MM.1S (cell line): ENCODE results near the gene SRP9.

ENCODE experiments used
- DNase-seq: peaks from one replicate; pipeline ENCODE4 v3.0.0-alpha.2; 2015
- H2AFZ ChIP-seq: fragments of 300-600 bp; sonication (generic); 2 replicates; pipeline ENCODE4 v1.6.0; 2016; ENCODE audit warnings: antibody characterized with exemption, low read length
- H3F3A ChIP-seq: fragments of 300-600 bp; sonication (generic); 2 replicates; pipeline ENCODE4 v1.6.1; 2016; ENCODE audit warnings: mild to moderate bottlenecking, antibody characterized with exemption, low read length, moderate library complexity, mixed read lengths; ENCODE audit not compliant: insufficient read depth
- H3K27ac ChIP-seq: fragments of 300-600 bp; sonication (generic); 2 replicates; pipeline ENCODE4 v1.5.1; 2016; ENCODE audit warnings: mild to moderate bottlenecking, low read length
- H3K27me3 ChIP-seq: fragments of 300-600 bp; sonication (generic); replicated peaks from 2 replicates; pipeline ENCODE4 v1.6.0; 2016; ENCODE audit warnings: low read length; ENCODE audit not compliant: insufficient read depth
- H3K36me3 ChIP-seq: fragments of 300-600 bp; sonication (generic); replicated peaks from 2 replicates; pipeline ENCODE4 v1.6.1; 2016; ENCODE audit warnings: mild to moderate bottlenecking, low read length, mixed read lengths; ENCODE audit not compliant: insufficient read depth
- H3K4me1 ChIP-seq: fragments of 300-600 bp; sonication (generic); 2 replicates; pipeline ENCODE4 v1.6.1; 2016; ENCODE audit warnings: low read length, mixed read lengths
- H3K4me2 ChIP-seq: fragments of 300-600 bp; sonication (generic); 2 replicates; pipeline ENCODE4 v1.6.0; 2016; ENCODE audit warnings: low read depth, low read length
- H3K4me3 ChIP-seq: fragments of 300-600 bp; sonication (generic); 2 replicates; pipeline ENCODE4 v1.5.1; 2016; ENCODE audit warnings: low read length, mixed read lengths
- H3K79me2 ChIP-seq: fragments of 300-600 bp; sonication (generic); 2 replicates; pipeline ENCODE4 v1.6.1; 2016; ENCODE audit warnings: mixed run types, low read length, mixed read lengths
- H3K9ac ChIP-seq: fragments of 300-600 bp; sonication (generic); 2 replicates; pipeline ENCODE4 v1.6.1; 2016; ENCODE audit warnings: low read length, mixed read lengths
- H3K9me2 ChIP-seq: fragments of 300-600 bp; sonication (generic); replicated peaks from 2 replicates; pipeline ENCODE4 v1.6.1; 2016; ENCODE audit warnings: mild to moderate bottlenecking, low read length, mixed read lengths; ENCODE audit not compliant: insufficient read depth
- H3K9me3 ChIP-seq: fragments of 300-600 bp; sonication (generic); replicated peaks from 2 replicates; pipeline ENCODE4 v1.6.1; 2016; ENCODE audit warnings: mild to moderate bottlenecking, low read length, mixed read lengths; ENCODE audit not compliant: insufficient read depth
- H4K20me1 ChIP-seq: fragments of 300-600 bp; sonication (generic); 2 replicates; pipeline ENCODE4 v1.6.1; 2016; ENCODE audit warnings: mild to moderate bottlenecking, low read length, moderate library complexity, mixed read lengths; ENCODE audit not compliant: insufficient read depth
- CTCF ChIP-seq: fragments of 300-600 bp; sonication (generic); IDR thresholded peaks from 2 replicates; pipeline ENCODE4 v1.5.1; 2016; ENCODE audit warnings: antibody characterized with exemption, low read length, mixed read lengths
- EZH2 ChIP-seq: fragments of 300-600 bp; sonication (generic); optimal IDR thresholded peaks from 2 replicates; pipeline ENCODE3; 2017; ENCODE audit warnings: low read depth, mild to moderate bottlenecking, antibody characterized with exemption, low read length, mixed read lengths
- EZH2phosphoT487 ChIP-seq: fragments of 300-600 bp; sonication (generic); IDR thresholded peaks from 2 replicates; pipeline ENCODE4 v1.6.1; 2018; ENCODE audit warnings: antibody characterized with exemption, low read length

SRP9 gene

GRCh38 chr1:225817611-225818061 is 40.0 kb downstream of the SRP9 start:
- Histone ChIP-seq H2AFZ (no peak overlapping the region), H3K36me3 (no peaks in the 10 kb centered on the region), H4K20me1 (no peaks in the 10 kb centered on the region), H3K9ac (no peak overlapping the region), H3F3A (no peaks in the 10 kb centered on the region), H3K27ac (no peak overlapping the region), H3K27me3 (no peaks in the 10 kb centered on the region), H3K4me2 (no peak overlapping the region), H3K9me2 (no peaks in the 10 kb centered on the region), H3K9me3 (no peaks in the 10 kb centered on the region), H3K79me2 (no peaks in the 10 kb centered on the region), H3K4me1 (no peaks in the 10 kb centered on the region), H3K4me3 (no peak overlapping the region)
- no peak for DNase-seq
- TF ChIP-seq EZH2phosphoT487 (no peak), EZH2 (no peak), CTCF (no peak)

GRCh38 chr1:225818229-225818628 is 40.6 kb downstream of the SRP9 start:
- Histone ChIP-seq H3K27me3 (no peaks in the 10 kb centered on the region), H3K36me3 (no peaks in the 10 kb centered on the region), H3K4me1 (no peaks in the 10 kb centered on the region), H4K20me1 (no peaks in the 10 kb centered on the region), H2AFZ (no peak overlapping the region), H3K4me2 (no peak overlapping the region), H3K9ac (no peak overlapping the region), H3K4me3 (no peak overlapping the region), H3K79me2 (no peaks in the 10 kb centered on the region), H3K9me2 (no peaks in the 10 kb centered on the region), H3K27ac (no peak overlapping the region), H3F3A (no peaks in the 10 kb centered on the region), H3K9me3 (no peaks in the 10 kb centered on the region)
- DNase-seq = no peak
- TF ChIP-seq EZH2phosphoT487 (no peak), CTCF (no peak), EZH2 (no peak)

- no peaks in the 10 kb centered on the region for H3K27me3 ChIP-seq
- no peak overlapping the region for H3K27ac ChIP-seq
- TF ChIP-seq EZH2phosphoT487 (no peak), CTCF (no peak), EZH2 (no peak)
- H3K79me2 ChIP-seq = no peaks in the 10 kb centered on the region
- H3K9me3 ChIP-seq = no peaks in the 10 kb centered on the region
- H3K4me2 ChIP-seq = no peak overlapping the region
- no peaks in the 10 kb centered on the region for H3K36me3 ChIP-seq
- H4K20me1 ChIP-seq = no peaks in the 10 kb centered on the region
- H3K9ac ChIP-seq = no peak overlapping the region
- no peak overlapping the region for H3K4me3 ChIP-seq
- H3K9me2 ChIP-seq = no peaks in the 10 kb centered on the region
- no peak overlapping the region for H2AFZ ChIP-seq
- no peaks in the 10 kb centered on the region for H3F3A ChIP-seq
- no peaks in the 10 kb centered on the region for H3K4me1 ChIP-seq
- DNase-seq = no peak
These were observed 41.9 kb downstream of the SRP9 start for GRCh38 chr1:225819346-225820192.
